Measurements from ENCODE around the gene OXGR1. TPM values are rescaled to one million over a fixed set of nuclear protein-coding genes. Genes with fewer than 3 reads are reported as not detected.
A peak's percentile ranks its signal among the peaks of the same experiment; 100 is the strongest.

The OXGR1 gene
- polyA plus RNA-seq, 1 experiment: not detected

DNA sequence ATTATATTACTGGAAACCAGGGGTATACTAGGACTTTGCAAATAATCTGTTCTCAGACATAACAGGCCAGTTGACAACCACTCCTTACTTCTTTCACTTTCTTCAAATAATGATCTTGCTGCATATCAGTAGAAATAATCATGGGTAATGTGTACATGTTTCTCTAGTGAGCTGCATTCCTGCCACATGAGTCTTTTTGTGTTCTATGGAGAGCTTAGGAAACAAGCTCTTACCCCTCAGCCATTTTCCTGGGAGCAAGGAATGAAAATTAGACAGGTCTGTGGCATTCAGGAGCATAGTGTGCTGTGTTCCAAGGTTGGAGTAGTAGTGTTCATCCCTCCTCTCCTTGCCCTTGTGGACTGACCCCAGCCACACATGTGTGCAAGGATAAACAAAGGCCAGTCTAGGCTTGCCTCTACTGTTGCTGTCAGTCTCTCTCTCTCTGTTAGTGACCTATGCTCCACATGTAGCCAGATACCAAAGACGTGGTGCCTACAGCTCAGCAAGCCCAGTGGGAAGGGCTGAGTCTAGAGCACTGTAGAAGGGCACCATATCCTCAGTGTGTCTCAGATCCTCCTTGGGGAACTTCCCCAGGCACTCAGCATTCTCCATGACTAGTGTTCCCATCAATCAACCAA is 11.5 kb upstream of the OXGR1 start:
- no peaks in the 10 kb centered on the region for H3K27me3 ChIP-seq (ENCODE audit: control insufficient read depth, insufficient read depth, low read length)
- CTCF ChIA-PET: interaction anchor here (1.1 to 4.1 kb wide), 2 partner anchors 12 kb away, joined by 3 to 34 read pairs; no protein-coding TSS in a partner anchor
- H3K4me3 ChIP-seq (ENCODE audit: low read depth, low read length): no peak overlapping the region
- TF ChIP-seq, protein P1, sequence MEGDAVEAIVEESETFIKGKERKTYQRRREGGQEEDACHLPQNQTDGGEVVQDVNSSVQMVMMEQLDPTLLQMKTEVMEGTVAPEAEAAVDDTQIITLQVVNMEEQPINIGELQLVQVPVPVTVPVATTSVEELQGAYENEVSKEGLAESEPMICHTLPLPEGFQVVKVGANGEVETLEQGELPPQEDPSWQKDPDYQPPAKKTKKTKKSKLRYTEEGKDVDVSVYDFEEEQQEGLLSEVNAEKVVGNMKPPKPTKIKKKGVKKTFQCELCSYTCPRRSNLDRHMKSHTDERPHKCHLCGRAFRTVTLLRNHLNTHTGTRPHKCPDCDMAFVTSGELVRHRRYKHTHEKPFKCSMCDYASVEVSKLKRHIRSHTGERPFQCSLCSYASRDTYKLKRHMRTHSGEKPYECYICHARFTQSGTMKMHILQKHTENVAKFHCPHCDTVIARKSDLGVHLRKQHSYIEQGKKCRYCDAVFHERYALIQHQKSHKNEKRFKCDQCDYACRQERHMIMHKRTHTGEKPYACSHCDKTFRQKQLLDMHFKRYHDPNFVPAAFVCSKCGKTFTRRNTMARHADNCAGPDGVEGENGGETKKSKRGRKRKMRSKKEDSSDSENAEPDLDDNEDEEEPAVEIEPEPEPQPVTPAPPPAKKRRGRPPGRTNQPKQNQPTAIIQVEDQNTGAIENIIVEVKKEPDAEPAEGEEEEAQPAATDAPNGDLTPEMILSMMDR (IDR thresholded peaks at IDR 0.05; ENCODE audit: low read depth, low read length): no peak
- DNase-seq (ENCODE audit: low read depth, low spot score): peak; percentile 4
- POLR2A ChIA-PET: no interaction called here
- H3K27ac ChIP-seq (ENCODE audit: low read depth, low read length): no peak overlapping the region
- H3K9me3 ChIP-seq (ENCODE audit: control insufficient read depth, insufficient read depth, low read length): no peaks in the 10 kb centered on the region

GRCh38 chr13:97004886-97005285 is 10.6 kb upstream of the OXGR1 start:
- H3K4me3 ChIP-seq (ENCODE audit: low read depth, low read length): no peak overlapping the region
- TF ChIP-seq, protein P1 (IDR thresholded peaks at IDR 0.05; ENCODE audit: low read depth, low read length): no peak
- no peak for DNase-seq (ENCODE audit: low read depth, low spot score)
- POLR2A ChIA-PET: no interaction called here
- CTCF ChIA-PET: interaction anchor here (1.1 to 4.1 kb wide), 2 partner anchors 11 to 13 kb away, joined by 3 to 34 read pairs; no protein-coding TSS in a partner anchor
- no peaks in the 10 kb centered on the region for H3K27me3 ChIP-seq (ENCODE audit: control insufficient read depth, insufficient read depth, low read length)
- H3K9me3 ChIP-seq (ENCODE audit: control insufficient read depth, insufficient read depth, low read length): no peaks in the 10 kb centered on the region
- H3K27ac ChIP-seq (ENCODE audit: low read depth, low read length): no peak overlapping the region

- Histone ChIP-seq H3K4me3 (ENCODE audit: low read depth, low read length) (no peak overlapping the region), H3K27ac (ENCODE audit: low read depth, low read length) (no peak overlapping the region), H3K9me3 (ENCODE audit: control insufficient read depth, insufficient read depth, low read length) (no peaks in the 10 kb centered on the region), H3K27me3 (ENCODE audit: control insufficient read depth, insufficient read depth, low read length) (no peaks in the 10 kb centered on the region)
- POLR2A ChIA-PET: no interaction called here
- TF ChIP-seq, protein P1 (IDR thresholded peaks at IDR 0.05; ENCODE audit: low read depth, low read length): no peak
- peak; percentile 18 for DNase-seq (ENCODE audit: low read depth, low spot score)
- CTCF ChIA-PET: interaction anchor here (0.9 to 4.1 kb wide), 3 partner anchors 11 to 47 kb away, joined by 3 to 34 read pairs (median 4); no protein-coding TSS in a partner anchor
Measured at GRCh38 chr13:97004096-97004876, 10.0 kb upstream of the OXGR1 start.

DNA sequence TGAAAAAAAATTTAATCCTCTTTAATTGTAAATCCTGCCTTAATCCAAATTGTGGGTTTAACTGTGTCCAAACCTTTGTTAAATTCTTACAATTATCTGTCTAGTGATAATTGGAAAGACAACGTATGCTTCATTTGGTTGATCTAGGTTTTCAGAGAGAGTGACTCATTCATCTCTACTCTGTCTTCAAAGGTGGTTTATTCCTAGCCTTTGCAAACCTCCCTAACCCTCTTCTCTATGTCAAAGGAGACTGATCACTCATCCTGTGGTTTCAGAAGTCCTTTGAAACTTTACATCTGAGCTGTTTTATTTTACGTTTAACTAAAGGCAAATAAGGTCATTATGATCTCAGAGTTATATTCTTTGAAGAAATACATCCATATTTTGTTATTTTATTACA is 8.8 kb upstream of the OXGR1 start:
- DNase-seq (ENCODE audit: low read depth, low spot score): no peak
- H3K9me3 ChIP-seq (ENCODE audit: control insufficient read depth, insufficient read depth, low read length): no peaks in the 10 kb centered on the region
- H3K27me3 ChIP-seq (ENCODE audit: control insufficient read depth, insufficient read depth, low read length): no peaks in the 10 kb centered on the region
- H3K4me3 ChIP-seq (ENCODE audit: low read depth, low read length): no peak overlapping the region
- TF ChIP-seq, protein P1 (IDR thresholded peaks at IDR 0.05; ENCODE audit: low read depth, low read length): no peak
- ChIA-PET POLR2A (no interaction called here), CTCF (interaction anchor here (0.9 to 4.1 kb wide), 2 partner anchors 15 to 45 kb away, joined by 4 to 34 read pairs; no protein-coding TSS in a partner anchor)
- no peak overlapping the region for H3K27ac ChIP-seq (ENCODE audit: low read depth, low read length)

DNA sequence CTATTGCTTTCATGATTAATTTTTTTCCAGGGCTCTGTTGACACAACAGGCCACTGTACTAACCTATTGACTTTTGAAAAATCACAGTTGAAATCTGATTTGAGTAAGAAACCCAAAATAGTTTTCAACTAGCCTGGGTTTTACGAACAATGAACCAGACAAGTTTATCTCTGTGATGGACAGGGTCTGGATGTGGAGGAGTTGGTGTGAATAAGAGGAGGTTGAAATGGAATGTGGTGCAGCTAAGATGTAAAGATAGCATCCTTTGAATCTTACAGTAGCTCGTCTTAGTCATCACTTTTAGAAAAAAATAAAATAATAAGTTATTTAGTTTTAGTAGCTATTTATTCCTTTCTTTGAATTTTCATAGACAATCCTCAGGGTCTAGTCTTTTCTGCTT is 8.3 kb upstream of the OXGR1 start:
- TF ChIP-seq, protein P1 (IDR thresholded peaks at IDR 0.05; ENCODE audit: low read depth, low read length): no peak
- DNase-seq (ENCODE audit: low read depth, low spot score): no peak
- Histone ChIP-seq H3K27me3 (ENCODE audit: control insufficient read depth, insufficient read depth, low read length) (no peaks in the 10 kb centered on the region), H3K27ac (ENCODE audit: low read depth, low read length) (no peak overlapping the region), H3K4me3 (ENCODE audit: low read depth, low read length) (no peak overlapping the region), H3K9me3 (ENCODE audit: control insufficient read depth, insufficient read depth, low read length) (no peaks in the 10 kb centered on the region)
- POLR2A ChIA-PET: no interaction called here
- CTCF ChIA-PET: interaction anchor here (4.1 kb wide), 1 partner anchor 15 kb away, joined by 34 read pairs; no protein-coding TSS in a partner anchor
